Endothelial cell of umbilical vein (primary cell): Measurements from ENCODE around the gene PEBP1. TPM values are rescaled to one million over a fixed set of nuclear protein-coding genes. Genes with fewer than 3 reads are reported as not detected.
A peak's percentile ranks its signal among the peaks of the same experiment; 100 is the strongest.

Experiments
- BruUV-seq: library from RNA; stranded (reverse); fragments of 400-500 nt; replicated peaks from 2 replicates; lab custom pipeline; 2021; lab: Mats Ljungman, UMichigan
- CTCF ChIA-PET: fragments of 300-600, 350-600 bp; sonication (Branson Sonifier 250); formaldehyde crosslinking; loops from one replicate; lab custom pipeline; 2021; ENCODE audit warnings: antibody characterized with exemption, inconsistent platforms; lab: Charles Lee
- POLR2A ChIA-PET: fragments of 300-600, 350-600 bp; sonication (Branson Sonifier 250); formaldehyde crosslinking; loops from one replicate; lab custom pipeline; 2021; ENCODE audit warnings: antibody characterized with exemption, inconsistent platforms; lab: Charles Lee
- DNase-seq: peaks from one replicate; pipeline ENCODE4 v3.0.0-alpha.2; 2011; ENCODE audit warnings: low read depth, low spot score
- FAIRE-seq: peaks from 2 replicates; lab custom pipeline; 2011; peaks lifted over from hg19 to GRCh38; lab: Jason Lieb, UNC
- H2AFZ ChIP-seq: 2 replicates; pipeline ENCODE4 v1.6.0; 2012; ENCODE audit warnings: low read depth, low read length, control low read depth, inconsistent platforms
- H3K27ac ChIP-seq: 2 replicates; pipeline ENCODE4 v1.5.1; 2011; ENCODE audit warnings: low read depth, mild to moderate bottlenecking, control low read depth, low read length, moderate library complexity; ENCODE audit not compliant: insufficient read depth
- H3K27me3 ChIP-seq, 2 experiments: 2 replicates each; pipeline versions ENCODE4 v1.6.0 to v1.6.1; 2011; ENCODE audit warnings: low read length in 2 of 2, mixed read lengths in 1 of 2; ENCODE audit not compliant: control insufficient read depth in 2 of 2, insufficient read depth in 2 of 2
- H3K36me3 ChIP-seq, 2 experiments: 2 replicates in 1 of 2; 3 replicates in 1 of 2; pipeline ENCODE4 v1.5.1; 2011; ENCODE audit warnings: low read length in 2 of 2, mild to moderate bottlenecking in 1 of 2, moderate library complexity in 1 of 2; ENCODE audit not compliant: control insufficient read depth in 2 of 2, insufficient read depth in 2 of 2; ENCODE audit errors: extremely low read depth in 1 of 2
- H3K4me1 ChIP-seq: 3 replicates; pipeline ENCODE4 v1.5.1; 2011; ENCODE audit warnings: mild to moderate bottlenecking, low read length; ENCODE audit not compliant: control insufficient read depth, insufficient read depth; ENCODE audit errors: extremely low read depth
- H3K4me2 ChIP-seq: 2 replicates; pipeline ENCODE4 v1.6.1; 2011; ENCODE audit warnings: low read length, control low read depth, mixed read lengths; ENCODE audit not compliant: insufficient read depth
- H3K4me3 ChIP-seq, 3 experiments: fragments of 200-600 bp in 1 of 3; sonication (generic), shearing (Covaris generic) in 1 of 3; replicated peaks in 1 of 3; 2 replicates each; pipeline ENCODE4 v1.5.1; 2011 to 2016; ENCODE audit warnings: control low read depth in 3 of 3, low read length in 3 of 3, mild to moderate bottlenecking in 2 of 3, inconsistent platforms in 1 of 3, low read depth in 1 of 3, moderate library complexity in 1 of 3; ENCODE audit not compliant: insufficient read depth in 1 of 3
- H3K79me2 ChIP-seq: 2 replicates; pipeline ENCODE4 v1.6.0; 2012; ENCODE audit warnings: low read length, inconsistent platforms; ENCODE audit not compliant: control insufficient read depth, insufficient read depth
- H3K9ac ChIP-seq: replicated peaks from 2 replicates; pipeline ENCODE3; 2011; ENCODE audit warnings: low read length, control low read depth; ENCODE audit not compliant: insufficient read depth; ENCODE audit errors: extremely low read depth
- H3K9me1 ChIP-seq: replicated peaks from 3 replicates; pipeline ENCODE4 v1.6.0; 2011; ENCODE audit warnings: mild to moderate bottlenecking, low read length; ENCODE audit not compliant: control insufficient read depth, insufficient read depth; ENCODE audit errors: extremely low read depth
- H3K9me3 ChIP-seq: replicated peaks from 2 replicates; pipeline ENCODE4 v1.5.1; 2012; ENCODE audit warnings: low read length, inconsistent platforms; ENCODE audit not compliant: control insufficient read depth, insufficient read depth
- H4K20me1 ChIP-seq: replicated peaks from 2 replicates; pipeline ENCODE3; 2011; ENCODE audit warnings: mild to moderate bottlenecking, low read length; ENCODE audit not compliant: control insufficient read depth, insufficient read depth; ENCODE audit errors: extremely low read depth
- EZH2 ChIP-seq: IDR thresholded peaks from 2 replicates; pipeline ENCODE4 v1.6.1; 2012; ENCODE audit warnings: borderline replicate concordance, low read depth, mild to moderate bottlenecking, moderate library complexity, low read length, inconsistent platforms; ENCODE audit not compliant: severe bottlenecking
- FOS ChIP-seq: IDR thresholded peaks from 2 replicates; pipeline ENCODE4 v1.6.1; 2011; ENCODE audit warnings: mild to moderate bottlenecking, low read length, moderate library complexity, borderline replicate concordance; ENCODE audit not compliant: insufficient read depth
- GATA2 ChIP-seq: IDR thresholded peaks from 2 replicates; pipeline ENCODE4 v1.7.0; 2011; ENCODE audit warnings: low read depth, mild to moderate bottlenecking, moderate library complexity, mixed read lengths, low read length; ENCODE audit not compliant: insufficient read length, insufficient read depth
- JUN ChIP-seq: IDR thresholded peaks from 2 replicates; pipeline ENCODE4 v1.6.1; 2011; ENCODE audit warnings: borderline replicate concordance, low read depth; ENCODE audit not compliant: insufficient read length, insufficient read depth
- MYC ChIP-seq: IDR thresholded peaks from one replicate; pipeline ENCODE4 v1.6.1; 2011; ENCODE audit warnings: mild to moderate bottlenecking, low read depth, low read length
- POLR2A ChIP-seq: IDR thresholded peaks from 2 replicates; pipeline ENCODE4 v1.6.1; 2012; ENCODE audit warnings: low read depth, mild to moderate bottlenecking, control low read depth, low read length
- dilution Hi-C: fragments of 300-500 bp; cut with MboI; formaldehyde crosslinking; loops from one replicate; pipeline ENCODE4 v1.15.0; 2019; ENCODE audit warnings: low sequenced_read_pairs; ENCODE audit not compliant: extremely low pct_ligation_motif_present
- intact Hi-C: fragments of 100-400 bp; cut with micrococcal nuclease; formaldehyde crosslinking; loops from one replicate; pipeline ENCODE4 v1.10.0; 2022
- polyA plus RNA-seq, 4 experiments: library from polyadenylated mRNA; depleted of rRNA in 3 of 4; stranded (reverse) in 3 of 4; unstranded in 1 of 4; fragments of >200 nt; gene quantifications; 2 replicates each; pipeline versions ENCODE4 v1.2.1 to v1.2.3, GENCODE V29; 2011 to 2012; ENCODE audit warnings: missing spikeins in 1 of 4
- total RNA-seq: library from RNA; stranded (reverse); gene quantifications from 2 replicates; pipeline ENCODE4 v1.2.3, GENCODE V29; 2021
- TF ChIP-seq, protein P1 (sequence below): IDR thresholded peaks from 2 replicates; pipeline ENCODE4 v1.6.1; 2011; ENCODE audit not compliant: insufficient read depth, insufficient read length
- TF ChIP-seq, protein P2 (sequence below), 2 donors: IDR thresholded peaks; 1 replicate in 1 of 2; 2 replicates in 1 of 2; pipeline ENCODE4 v1.5.1; 2011; ENCODE audit warnings: low read length in 2 of 2, mild to moderate bottlenecking in 2 of 2, moderate library complexity in 2 of 2, control low read depth in 1 of 2, inconsistent platforms in 1 of 2, low read depth in 1 of 2; ENCODE audit not compliant: insufficient read depth in 1 of 2; ENCODE audit errors: extremely low read depth in 1 of 2

Gene PEBP1
- total and polyA plus RNA-seq, 2 donors (not counting 3 experiments of a cell fraction or from before 2014, with no cell fraction given): 185 to 261 TPM

DNA sequence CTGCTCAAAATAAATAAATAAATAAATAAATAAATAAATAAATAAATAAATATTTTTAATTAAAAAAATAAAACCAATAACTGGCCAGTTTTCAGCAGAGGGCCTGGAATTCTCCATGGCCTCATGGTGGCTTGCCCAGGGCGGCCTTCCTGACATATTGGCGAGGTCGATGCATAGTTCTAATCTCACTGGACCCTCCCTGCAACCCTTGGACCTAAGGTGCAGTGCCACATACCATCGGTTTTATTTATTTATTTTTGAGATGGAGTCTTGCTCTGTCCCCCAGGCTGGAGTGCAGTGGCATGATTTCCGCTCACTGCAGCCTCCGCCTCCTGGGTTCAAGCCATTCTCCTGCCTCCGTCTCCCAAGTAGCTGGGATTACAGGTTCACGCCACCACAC lies 28.2 kb upstream of the PEBP1 start:
- dilution Hi-C loops (no loop called here), intact Hi-C loops (no loop called here)
- Histone ChIP-seq H3K27ac (no peak overlapping the region), H3K4me3 (no peak overlapping the region), H3K9me1 (no peaks in the 10 kb centered on the region), H3K4me1 (peaks cover 7% of the 10 kb centered on the region), H3K36me3 (no peaks in the 10 kb centered on the region), H2AFZ (no peak overlapping the region), H3K9me3 (no peaks in the 10 kb centered on the region), H3K79me2 (no peaks in the 10 kb centered on the region), H4K20me1 (no peaks in the 10 kb centered on the region), H3K4me2 (no peak overlapping the region), H3K27me3 (no peaks in the 10 kb centered on the region), H3K9ac (no peak overlapping the region)
- no peak for FAIRE-seq
- CTCF ChIA-PET: interaction anchor here (0.5 kb wide), 1 partner anchor 1778 kb away, joined by 3 read pairs; no protein-coding TSS in a partner anchor
- no peak for DNase-seq
- POLR2A ChIA-PET: no interaction called here
- no TSS peak for BruUV-seq
- TF ChIP-seq GATA2 (no peak), MYC (no peak), POLR2A (no peak), JUN (no peak)
- TF ChIP-seq, protein P1, sequence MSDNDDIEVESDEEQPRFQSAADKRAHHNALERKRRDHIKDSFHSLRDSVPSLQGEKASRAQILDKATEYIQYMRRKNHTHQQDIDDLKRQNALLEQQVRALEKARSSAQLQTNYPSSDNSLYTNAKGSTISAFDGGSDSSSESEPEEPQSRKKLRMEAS: no peak

DNA sequence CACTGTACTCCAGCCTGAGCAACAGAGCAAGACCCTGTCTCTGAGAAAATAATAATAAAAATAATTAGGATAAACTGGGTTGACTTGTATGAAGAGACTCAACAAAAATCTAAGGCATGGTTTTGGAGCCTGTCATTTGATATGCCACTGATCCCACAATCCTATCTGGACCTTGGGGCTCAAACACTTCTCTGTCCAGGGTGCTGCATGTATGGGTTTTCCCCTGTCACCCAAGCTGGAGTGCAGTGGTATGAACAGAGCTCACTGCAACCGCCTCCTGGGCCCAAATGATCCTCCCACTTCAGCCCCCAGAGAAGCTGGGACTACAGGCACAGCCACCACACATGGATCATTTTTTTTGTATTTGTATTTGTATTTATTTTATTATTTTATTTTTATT lies 26.8 kb upstream of the PEBP1 start:
- H3K4me2 ChIP-seq: no peak overlapping the region
- H3K79me2 ChIP-seq: no peaks in the 10 kb centered on the region
- peaks cover 4% of the 10 kb centered on the region for H3K4me1 ChIP-seq
- H3K9ac ChIP-seq: no peak overlapping the region
- no peaks in the 10 kb centered on the region for H3K9me1 ChIP-seq
- FAIRE-seq (peak; percentile 46), DNase-seq (no peak)
- no peaks in the 10 kb centered on the region for H3K27me3 ChIP-seq
- ChIA-PET CTCF (interaction anchor here (0.9 to 1.6 kb wide), 2 partner anchors 12 to 39 kb away, joined by 3 to 6 read pairs; no protein-coding TSS in a partner anchor), POLR2A (no interaction called here)
- TF ChIP-seq JUN (no peak), FOS (no peak), GATA2 (no peak), EZH2 (no peak), POLR2A (no peak)
- TF ChIP-seq, protein P1: no peak
- TF ChIP-seq, protein P2, sequence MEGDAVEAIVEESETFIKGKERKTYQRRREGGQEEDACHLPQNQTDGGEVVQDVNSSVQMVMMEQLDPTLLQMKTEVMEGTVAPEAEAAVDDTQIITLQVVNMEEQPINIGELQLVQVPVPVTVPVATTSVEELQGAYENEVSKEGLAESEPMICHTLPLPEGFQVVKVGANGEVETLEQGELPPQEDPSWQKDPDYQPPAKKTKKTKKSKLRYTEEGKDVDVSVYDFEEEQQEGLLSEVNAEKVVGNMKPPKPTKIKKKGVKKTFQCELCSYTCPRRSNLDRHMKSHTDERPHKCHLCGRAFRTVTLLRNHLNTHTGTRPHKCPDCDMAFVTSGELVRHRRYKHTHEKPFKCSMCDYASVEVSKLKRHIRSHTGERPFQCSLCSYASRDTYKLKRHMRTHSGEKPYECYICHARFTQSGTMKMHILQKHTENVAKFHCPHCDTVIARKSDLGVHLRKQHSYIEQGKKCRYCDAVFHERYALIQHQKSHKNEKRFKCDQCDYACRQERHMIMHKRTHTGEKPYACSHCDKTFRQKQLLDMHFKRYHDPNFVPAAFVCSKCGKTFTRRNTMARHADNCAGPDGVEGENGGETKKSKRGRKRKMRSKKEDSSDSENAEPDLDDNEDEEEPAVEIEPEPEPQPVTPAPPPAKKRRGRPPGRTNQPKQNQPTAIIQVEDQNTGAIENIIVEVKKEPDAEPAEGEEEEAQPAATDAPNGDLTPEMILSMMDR (IDR thresholded peaks at IDR 0.05; ENCODE audit: extremely low read depth in 1 of 2, insufficient read depth in 1 of 2, low read depth in 1 of 2, low read length in 2 of 2): no peak
- H3K4me3 ChIP-seq: no peak overlapping the region
- no peaks in the 10 kb centered on the region for H3K36me3 ChIP-seq
- no peaks in the 10 kb centered on the region for H3K9me3 ChIP-seq
- no TSS peak for BruUV-seq
- no peak overlapping the region for H2AFZ ChIP-seq
- no peaks in the 10 kb centered on the region for H4K20me1 ChIP-seq
- no peak overlapping the region for H3K27ac ChIP-seq
- dilution Hi-C loops: no loop called here
- intact Hi-C loops: no loop called here
